Uterus (tissue), 2 donors: ENCODE measurements around the gene NFKB2.

Experiments
- POLR2A ChIP-seq, 2 donors: fragments of 450-650 bp; IDR thresholded peaks; one replicate each; pipeline ENCODE4 v1.6.1; 2016; ENCODE audit warnings: antibody characterized with exemption in 2 of 2, mild to moderate bottlenecking in 1 of 2, moderate library complexity in 1 of 2
- TF ChIP-seq, protein P1 (sequence below), 4 experiments: fragments of 200-600 bp in 2 of 4; fragments of 450-650 bp in 2 of 4; sonication (generic) in 2 of 4; IDR thresholded peaks; one replicate each; pipeline ENCODE4 v1.5.1; 2016 to 2019; ENCODE audit warnings: antibody characterized with exemption in 4 of 4, mild to moderate bottlenecking in 2 of 4, moderate library complexity in 1 of 4

GRCh38 chr10:102371295-102371694 is 24.2 kb upstream of the NFKB2 start:
- TF ChIP-seq, protein P1, sequence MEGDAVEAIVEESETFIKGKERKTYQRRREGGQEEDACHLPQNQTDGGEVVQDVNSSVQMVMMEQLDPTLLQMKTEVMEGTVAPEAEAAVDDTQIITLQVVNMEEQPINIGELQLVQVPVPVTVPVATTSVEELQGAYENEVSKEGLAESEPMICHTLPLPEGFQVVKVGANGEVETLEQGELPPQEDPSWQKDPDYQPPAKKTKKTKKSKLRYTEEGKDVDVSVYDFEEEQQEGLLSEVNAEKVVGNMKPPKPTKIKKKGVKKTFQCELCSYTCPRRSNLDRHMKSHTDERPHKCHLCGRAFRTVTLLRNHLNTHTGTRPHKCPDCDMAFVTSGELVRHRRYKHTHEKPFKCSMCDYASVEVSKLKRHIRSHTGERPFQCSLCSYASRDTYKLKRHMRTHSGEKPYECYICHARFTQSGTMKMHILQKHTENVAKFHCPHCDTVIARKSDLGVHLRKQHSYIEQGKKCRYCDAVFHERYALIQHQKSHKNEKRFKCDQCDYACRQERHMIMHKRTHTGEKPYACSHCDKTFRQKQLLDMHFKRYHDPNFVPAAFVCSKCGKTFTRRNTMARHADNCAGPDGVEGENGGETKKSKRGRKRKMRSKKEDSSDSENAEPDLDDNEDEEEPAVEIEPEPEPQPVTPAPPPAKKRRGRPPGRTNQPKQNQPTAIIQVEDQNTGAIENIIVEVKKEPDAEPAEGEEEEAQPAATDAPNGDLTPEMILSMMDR (IDR thresholded peaks at IDR 0.05), result no peak
- no peak for TF ChIP-seq POLR2A (IDR thresholded peaks at IDR 0.05)
